OCI-LY7 (cell line): Measurements from ENCODE around the gene CRIP1.

Source experiments
- CTCF ChIP-seq: fragments of 200-600 bp; sonication (generic); conservative IDR thresholded peaks from 2 replicates; pipeline ENCODE4 v1.5.1; 2014; ENCODE audit warnings: mild to moderate bottlenecking, antibody characterized with exemption, low read length, moderate library complexity, mixed read lengths
- EZH2phosphoT487 ChIP-seq: fragments of 200-600 bp; sonication (generic); IDR thresholded peaks from 2 replicates; pipeline ENCODE4 v1.6.1; 2018; ENCODE audit warnings: low read depth, borderline replicate concordance, mild to moderate bottlenecking, mixed run types, antibody characterized with exemption, low read length, moderate library complexity, mixed read lengths

GRCh38 chr14:105436891-105437722 is 49.6 kb upstream of the CRIP1 start:
- no peak for TF ChIP-seq EZH2phosphoT487
- TF ChIP-seq CTCF, result no peak
